GM12878 (cell line): ENCODE measurements around the gene MEDAG. TPM values are rescaled to one million over a fixed set of nuclear protein-coding genes. Genes with fewer than 3 reads are reported as not detected.

Experiments
- CHD1 ChIP-seq: IDR thresholded peaks from 2 replicates; pipeline ENCODE4 v1.6.1; 2012; ENCODE audit warnings: low read depth, low read length, improper control_type of control experiment
- E2F4 ChIP-seq: IDR thresholded peaks from 2 replicates; pipeline ENCODE4 v1.6.1; 2012; ENCODE audit warnings: low read depth, low read length, improper control_type of control experiment
- NFIC ChIP-seq: IDR thresholded peaks from 2 replicates; pipeline ENCODE4 v1.6.1; 2012; ENCODE audit warnings: low read depth, mild to moderate bottlenecking, inconsistent platforms, low read length, moderate library complexity
- NR2C2 ChIP-seq: IDR thresholded peaks from 2 replicates; pipeline ENCODE4 v1.6.1; 2011; ENCODE audit warnings: borderline replicate concordance, low read depth; ENCODE audit not compliant: control insufficient read depth, insufficient read length
- NR2F1 ChIP-seq: fragments of 450-650 bp; conservative IDR thresholded peaks from 2 replicates; pipeline ENCODE4 v1.6.1; 2017; ENCODE audit warnings: mild to moderate bottlenecking
- SKIL ChIP-seq: fragments of 450-650 bp; IDR thresholded peaks from 2 replicates; pipeline ENCODE4 v1.6.1; 2017; ENCODE audit warnings: mild to moderate bottlenecking, low read depth, inconsistent platforms; ENCODE audit not compliant: poor library complexity, severe bottlenecking
- SRF ChIP-seq, 2 experiments: IDR thresholded peaks; 2 replicates each; pipeline ENCODE4 v1.6.1; 2011; ENCODE audit warnings: low read depth in 2 of 2, low read length in 2 of 2, mild to moderate bottlenecking in 1 of 2, moderate library complexity in 1 of 2
- USF1 ChIP-seq: IDR thresholded peaks from 2 replicates; pipeline ENCODE4 v1.6.1; 2011; ENCODE audit warnings: borderline replicate concordance, low read depth, mild to moderate bottlenecking, moderate library complexity, mixed read lengths, low read length; ENCODE audit not compliant: insufficient read depth; ENCODE audit errors: extremely low read length
- ZBTB33 ChIP-seq: fragments of 450-650 bp; IDR thresholded peaks from 2 replicates; pipeline ENCODE4 v1.6.1; 2017; ENCODE audit warnings: mild to moderate bottlenecking
- ZNF217 ChIP-seq: fragments of 450-650 bp; IDR thresholded peaks from 2 replicates; pipeline ENCODE4 v1.6.1; 2017; ENCODE audit warnings: antibody characterized with exemption, mild to moderate bottlenecking
- polyA plus RNA-seq, 11 experiments: library from polyadenylated mRNA; depleted of rRNA in 4 of 11; unstranded in 6 of 11; stranded (reverse) in 5 of 11; fragments of >200 nt; fragmentation: Nextera tagmentation in 4 of 11; fragmentation: Illumina TruSeq in 1 of 11; extraction: Ambion mirVana in 4 of 11; extraction: Trizol in 1 of 11; gene quantifications; 1 replicate in 1 of 11; 2 replicates in 10 of 11; pipeline versions ENCODE4 v1.2.1 to v1.2.3, GENCODE V29; 2011 to 2016; ENCODE audit warnings: inconsistent platforms in 2 of 11, missing spikeins in 2 of 11, low read depth in 1 of 11
- total RNA-seq, 4 experiments: library from RNA; depleted of rRNA in 3 of 4; stranded (reverse); fragments of >200 nt in 3 of 4; fragmentation: Illumina TruSeq in 1 of 4; extraction: Trizol in 1 of 4; gene quantifications; 2 replicates each; pipeline versions ENCODE4 v1.2.1 to v1.2.3, GENCODE V29; 2013 to 2021

Gene MEDAG
- total and polyA plus RNA-seq, 10 of the 15 experiments (the other 5 are each of a cell fraction or from before 2014, with no cell fraction given), result 0.03 TPM; not detected in 9

GRCh38 chr13:30920162-30920909, 14.3 kb downstream of the MEDAG start (continued):
- no peak for TF ChIP-seq E2F4
- no peak for TF ChIP-seq NR2F1
- no peak for TF ChIP-seq ZNF217
- TF ChIP-seq CHD1, result no peak
- TF ChIP-seq SRF (IDR thresholded peaks at IDR 0.05; ENCODE audit: low read depth in 2 of 2, low read length in 2 of 2), result no peak
- no peak for TF ChIP-seq USF1
- TF ChIP-seq ZBTB33, result no peak
- TF ChIP-seq NFIC, result no peak
- no peak for TF ChIP-seq SKIL
- no peak for TF ChIP-seq NR2C2
